UCSD-AML1 (cell line): ENCODE results near the gene ITPR1.
A peak's percentile ranks its signal among the peaks of the same experiment; 100 is the strongest.

Experiments used
- DNase-seq: peaks from one replicate; lab custom pipeline; 2025; ENCODE audit not compliant: unreplicated experiment; lab: John Stamatoyannopoulos, UW

ITPR1 gene

DNA sequence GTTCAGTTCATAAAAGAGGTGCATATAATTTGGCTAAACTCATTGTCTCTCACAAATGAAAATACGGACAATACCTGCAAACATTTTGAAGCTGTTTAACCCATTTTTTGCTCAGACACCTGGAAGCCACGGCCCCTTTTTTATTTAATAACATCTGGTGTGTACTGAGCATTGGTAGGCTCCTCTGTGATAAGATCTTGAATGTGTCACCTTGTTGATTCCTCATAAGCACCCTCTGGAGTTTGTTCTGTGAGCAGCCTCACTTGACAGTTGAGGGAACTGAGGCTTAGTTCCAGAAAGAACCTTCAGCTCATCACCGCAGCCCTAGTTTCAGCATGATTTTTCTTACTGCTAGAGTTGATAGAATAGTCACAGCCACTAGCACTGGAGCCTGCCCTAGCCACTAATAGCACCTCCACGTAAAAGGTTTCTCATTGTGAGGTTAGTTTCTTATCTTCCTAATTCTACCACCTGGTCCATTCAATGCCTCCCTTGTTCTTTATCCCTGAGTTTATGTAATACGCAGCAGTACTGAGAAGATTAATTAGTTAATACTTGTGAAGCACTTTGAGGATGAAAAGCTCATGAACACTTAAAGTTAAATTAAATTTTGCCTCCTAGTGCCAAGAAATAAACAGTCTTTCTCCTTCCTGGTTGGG lies 71.9 kb downstream of the ITPR1 start:
- DNase-seq = no peak

DNA sequence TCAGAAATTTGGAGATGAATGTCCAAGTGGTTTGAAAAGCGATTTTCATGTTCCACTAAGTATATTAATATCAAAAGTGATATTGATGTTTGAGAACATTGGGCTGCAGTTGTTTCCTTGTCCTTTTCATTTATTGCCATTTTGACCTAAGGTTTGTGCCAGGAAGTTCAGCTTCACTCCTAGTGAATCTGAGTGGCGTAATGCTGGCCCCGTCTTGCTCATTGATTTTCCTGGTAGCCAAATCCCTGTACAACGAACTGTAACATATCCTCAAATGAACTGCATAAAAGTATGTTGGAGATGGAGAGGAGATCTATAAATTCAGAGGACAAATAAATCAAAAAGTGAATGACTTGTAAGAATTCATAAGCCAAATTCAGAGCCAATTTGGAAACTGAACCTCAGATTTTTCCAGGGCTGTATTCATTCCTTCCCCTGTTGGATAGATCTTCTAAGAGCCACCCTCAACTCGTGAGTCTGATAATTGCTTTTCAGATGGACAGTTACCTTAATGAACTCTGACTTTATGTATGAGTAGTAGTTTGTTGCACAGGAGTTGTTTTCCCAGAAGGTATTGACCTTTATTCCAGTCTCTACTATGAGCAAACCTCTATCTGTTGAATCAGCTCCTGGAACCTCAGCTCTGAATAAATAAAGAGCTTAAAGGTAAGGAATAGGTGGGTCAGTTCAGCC lies 72.8 kb downstream of the ITPR1 start:
- DNase-seq = no peak

DNA sequence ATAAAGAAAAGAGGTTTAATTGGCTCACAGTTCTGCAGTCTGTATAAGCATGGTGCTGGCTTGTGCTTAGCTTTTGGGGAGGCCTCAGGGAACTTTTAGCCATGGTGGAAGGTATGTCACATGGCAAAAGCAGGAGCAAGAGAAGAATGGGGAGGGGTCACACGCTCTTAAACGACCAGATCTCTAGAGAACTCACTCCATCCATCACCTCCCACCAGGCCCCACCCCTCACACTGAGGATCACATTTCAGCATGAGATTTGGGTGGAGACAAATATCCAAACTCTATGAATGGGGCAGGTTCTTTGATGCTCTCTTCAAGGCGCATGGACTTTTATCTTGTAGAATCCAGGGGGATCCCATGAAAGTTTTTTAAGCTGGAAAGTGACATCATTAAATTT lies 75.7 kb downstream of the ITPR1 start:
- DNase-seq = no peak

DNA sequence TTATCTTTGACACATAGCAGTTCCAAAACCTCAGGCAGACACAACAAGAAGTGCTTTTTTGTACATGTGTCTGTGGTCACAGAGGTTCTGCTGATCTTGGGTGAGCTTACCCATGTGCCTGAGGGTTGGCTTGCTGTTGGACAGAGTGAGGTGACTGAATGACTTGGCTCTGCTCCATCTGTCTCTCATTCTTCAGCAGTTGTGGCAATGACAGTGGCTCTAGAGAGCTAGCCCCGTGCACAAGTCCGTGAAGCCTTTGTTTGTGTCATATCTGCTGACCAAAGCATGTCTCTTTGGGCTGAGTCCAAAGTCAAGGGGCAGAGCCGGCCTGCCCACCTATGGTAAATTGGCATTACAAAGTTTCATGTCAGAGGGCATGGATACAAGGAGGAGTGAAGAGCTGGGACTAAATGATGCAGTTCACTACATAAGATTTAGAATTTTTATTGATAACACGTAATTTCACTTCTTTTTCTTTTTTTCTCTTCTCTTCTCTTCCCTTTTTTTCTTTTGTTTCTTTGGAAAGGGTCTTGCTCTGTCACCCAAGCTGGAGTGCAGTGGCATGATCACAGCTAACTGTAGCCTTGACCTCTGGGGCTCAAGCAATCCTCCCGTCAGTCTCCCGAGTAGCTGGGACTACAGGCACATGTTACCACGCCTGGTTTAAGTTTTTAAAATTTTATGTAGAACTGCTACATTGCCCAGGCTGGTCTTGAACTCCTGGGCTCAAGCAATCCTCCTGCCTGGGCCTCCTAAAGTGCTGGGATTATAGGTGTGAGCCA lies 77.9 kb downstream of the ITPR1 start:
- no peak for DNase-seq

GRCh38 chr3:4571690-4572334 lies 78.7 kb downstream of the ITPR1 start:
- no peak for DNase-seq

- DNase-seq = no peak
Measured at GRCh38 chr3:4573153-4573552, 80.0 kb downstream of the ITPR1 start.

DNA sequence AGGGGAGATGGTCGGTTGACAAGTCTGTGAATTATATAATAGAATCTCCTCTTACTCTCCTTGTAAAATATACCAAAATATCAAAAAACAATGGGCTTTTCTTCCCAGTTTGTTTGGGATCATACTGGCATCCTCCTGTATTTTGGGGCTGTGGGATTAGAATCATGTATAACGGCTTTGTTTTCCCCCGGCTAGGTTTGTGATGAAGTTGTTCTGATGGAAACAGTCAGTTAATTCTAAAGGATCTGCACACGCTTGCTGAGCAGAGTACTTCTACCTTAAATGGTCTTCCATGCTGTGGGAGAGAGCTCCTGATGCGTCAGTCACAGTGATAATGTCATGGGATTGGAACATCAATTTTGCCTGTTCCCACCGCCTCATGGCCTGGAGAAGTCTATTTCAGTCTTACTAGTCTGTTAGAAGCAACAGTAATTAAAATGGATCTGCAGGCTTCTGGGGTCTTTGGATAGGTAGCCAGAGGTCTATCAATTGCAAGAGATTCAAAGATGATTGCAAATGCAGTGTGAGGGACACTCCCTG lies 81.3 kb downstream of the ITPR1 start:
- no peak for DNase-seq

DNA sequence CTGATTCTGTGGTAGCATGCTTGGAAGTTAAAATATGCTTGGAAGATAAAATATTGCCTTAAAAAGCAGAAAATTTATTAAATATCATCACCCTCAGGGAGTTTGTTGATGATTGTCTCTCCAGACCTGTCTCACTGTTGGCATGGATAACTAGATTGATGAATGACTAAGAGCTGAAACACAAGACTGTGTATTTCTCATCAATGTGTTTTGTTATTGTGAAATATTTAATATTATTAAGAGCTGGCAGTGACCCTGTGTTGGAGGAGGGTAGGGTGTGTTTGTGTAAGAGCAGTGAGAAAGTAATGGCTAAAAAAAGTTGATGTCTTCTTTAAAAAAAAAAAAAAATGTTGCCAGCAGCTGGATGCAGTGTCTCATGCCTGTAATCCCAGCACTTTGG lies 82.2 kb downstream of the ITPR1 start:
- DNase-seq = no peak

- no peak for DNase-seq
Measured at GRCh38 chr3:4577721-4578120, 84.6 kb downstream of the ITPR1 start.

DNA sequence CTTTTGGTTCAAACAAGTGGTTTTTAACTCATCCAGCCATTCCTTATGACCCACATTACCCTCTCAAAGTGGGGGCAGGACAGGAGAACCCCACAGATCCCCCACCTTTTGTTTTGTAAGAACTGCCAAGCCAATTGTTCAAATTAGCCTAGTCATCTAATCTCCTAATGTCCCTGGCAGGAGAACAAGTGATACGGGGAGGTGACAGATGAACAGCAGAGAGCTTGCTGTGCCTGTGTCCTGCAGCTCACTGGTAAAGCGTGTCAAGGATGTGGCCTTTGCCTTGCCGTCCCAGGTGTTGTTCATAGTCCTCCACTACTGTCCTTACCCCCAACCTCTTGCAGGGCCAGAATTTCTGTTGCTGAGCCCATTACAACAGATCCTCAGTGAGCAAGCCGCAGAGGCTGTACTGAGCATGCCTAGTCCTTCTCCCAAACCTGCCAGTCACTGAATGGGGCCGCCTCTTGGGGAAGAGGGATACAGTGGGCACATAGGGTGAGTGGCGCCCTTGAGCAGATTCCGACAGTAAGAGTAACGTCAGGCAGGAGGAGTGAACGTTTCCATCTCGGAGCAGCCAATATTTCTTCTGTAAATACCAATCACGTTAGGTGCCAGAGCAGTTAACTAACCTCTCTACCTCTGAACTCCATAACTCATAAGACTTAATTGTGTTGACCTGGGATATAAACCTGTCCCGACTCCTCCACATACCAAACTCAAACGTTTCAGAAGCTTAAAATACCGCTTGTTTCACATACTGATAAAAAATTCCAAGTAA lies 87.4 kb downstream of the ITPR1 start:
- DNase-seq = no peak

- no peak for DNase-seq
Measured at GRCh38 chr3:4581124-4581424, 87.9 kb downstream of the ITPR1 start.

GRCh38 chr3:4581498-4581897 lies 88.3 kb downstream of the ITPR1 start:
- no peak for DNase-seq

DNA sequence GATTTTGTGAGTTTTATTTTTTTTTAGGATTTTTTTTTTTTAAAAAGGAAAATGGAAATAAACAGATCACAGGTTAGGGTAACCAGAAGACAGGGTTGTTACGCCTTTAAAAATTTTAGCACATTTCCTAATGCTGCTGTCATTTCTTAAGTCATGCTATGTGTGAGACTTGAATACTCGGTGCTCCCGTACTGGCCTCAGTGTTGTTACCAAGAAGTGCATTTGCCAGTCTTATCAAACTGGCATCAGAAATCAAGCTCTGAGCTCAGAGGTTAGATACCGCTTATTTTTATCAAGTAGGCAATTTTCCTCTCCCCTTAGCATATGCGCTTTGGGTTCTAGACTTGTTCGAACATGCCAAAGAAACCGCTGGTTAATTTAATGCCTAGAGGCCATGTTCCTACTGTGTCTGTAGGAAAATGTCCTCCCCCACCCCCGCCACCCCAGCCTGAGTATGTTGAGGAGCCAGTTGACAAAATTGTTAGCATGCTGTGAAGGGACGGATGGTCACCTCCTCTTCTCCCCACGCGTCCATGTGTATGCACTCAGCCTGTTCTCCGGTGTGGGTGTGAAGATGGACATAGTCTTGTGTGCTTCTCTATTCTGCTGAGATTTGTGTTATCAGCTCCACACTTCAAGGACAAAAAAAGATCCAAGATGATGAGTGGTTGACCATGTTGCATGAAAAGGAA lies 88.9 kb downstream of the ITPR1 start:
- DNase-seq = no peak

DNA sequence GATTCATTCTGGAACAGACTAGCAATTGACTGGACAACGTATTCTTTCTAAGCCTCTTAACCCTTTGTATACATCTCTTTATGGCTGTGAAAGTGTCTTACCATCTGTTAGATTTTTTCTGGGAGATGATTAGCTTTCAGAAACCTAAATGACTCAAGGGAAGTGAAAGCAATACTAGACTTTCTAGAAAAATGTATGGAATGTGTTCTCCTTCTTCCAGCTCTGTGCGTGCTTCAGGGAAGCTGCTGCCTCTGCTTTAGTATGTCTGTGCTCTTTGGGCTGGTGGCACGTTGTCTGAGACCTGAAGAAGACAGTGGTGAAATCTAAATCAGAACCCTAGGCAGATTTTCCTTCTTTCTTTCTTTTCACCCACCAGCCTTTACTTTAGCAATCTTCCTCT lies 89.5 kb downstream of the ITPR1 start:
- no peak for DNase-seq

GRCh38 chr3:4583416-4583815 lies 90.3 kb downstream of the ITPR1 start:
- DNase-seq = no peak

GRCh38 chr3:4584456-4585249 lies 91.5 kb downstream of the ITPR1 start:
- DNase-seq = peak; percentile 49

DNA sequence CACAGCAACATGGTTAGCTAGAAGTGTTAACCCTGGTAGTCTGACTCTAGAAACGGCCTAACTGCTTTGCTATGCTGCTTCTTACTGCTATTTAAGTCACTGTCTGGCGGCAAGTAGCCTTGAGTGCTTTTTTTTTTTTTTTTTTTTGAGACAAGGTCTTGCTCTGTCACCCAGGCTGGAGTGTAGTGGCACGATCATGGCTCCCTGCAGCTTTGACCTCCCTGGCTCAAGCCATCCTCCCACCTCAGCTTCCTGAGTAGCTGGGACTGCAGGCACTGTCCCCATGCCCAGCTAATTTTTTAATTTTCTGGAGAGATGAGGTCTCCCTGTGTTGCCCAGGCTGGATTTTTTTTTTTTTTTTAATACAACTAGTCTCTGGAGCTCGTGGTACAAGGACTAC lies 93.2 kb downstream of the ITPR1 start:
- DNase-seq = no peak

DNA sequence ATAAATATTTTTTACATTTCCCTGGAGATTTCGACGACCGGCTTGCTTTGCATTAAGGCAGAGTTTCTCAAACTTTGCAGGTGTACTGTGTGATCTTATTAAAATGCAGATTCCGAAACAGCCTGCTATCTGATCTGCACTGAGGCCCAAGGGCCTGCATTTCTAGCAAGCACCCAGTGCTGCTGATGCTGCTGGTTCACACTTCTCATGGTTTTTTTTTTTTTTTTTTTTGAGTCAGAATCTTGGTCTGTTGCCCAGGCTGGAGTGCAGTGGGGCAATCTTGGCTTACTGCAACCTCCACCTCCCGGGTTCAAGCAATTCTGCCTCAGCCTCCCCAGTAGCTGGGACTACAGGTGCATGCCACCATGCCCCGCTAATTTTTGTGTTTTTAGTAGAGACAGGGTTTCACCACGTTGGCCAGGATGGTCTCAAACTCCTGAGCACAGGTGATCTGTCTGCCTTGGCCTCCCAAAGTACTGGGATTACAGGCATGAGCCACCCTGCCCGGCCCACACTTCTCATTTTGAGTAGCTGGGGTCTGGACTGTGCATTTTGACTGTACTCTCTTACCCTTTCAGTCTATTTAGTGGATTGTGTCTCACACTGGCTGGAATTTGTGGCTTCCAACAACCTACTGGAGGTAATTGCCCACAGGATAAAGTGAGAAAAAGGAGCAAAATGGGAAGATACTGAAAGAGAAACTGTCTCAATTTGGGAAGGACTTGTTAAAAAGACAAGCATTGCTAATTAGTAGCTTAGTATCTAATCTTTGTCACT lies 94.1 kb downstream of the ITPR1 start:
- no peak for DNase-seq

GRCh38 chr3:4587838-4588105 lies 94.6 kb downstream of the ITPR1 start:
- no peak for DNase-seq
